Coronary artery (tissue), 2 donors: Measurements from ENCODE around the gene ARHGEF16.

Source experiments
- DNase-seq: peaks from one replicate; pipeline ENCODE4 v3.0.0-alpha.2; 2017; ENCODE audit warnings: low spot score
- H3K27ac ChIP-seq, 2 donors: fragments of 200-600 bp; sonication (generic); one replicate each; pipeline ENCODE4 v1.5.1; 2016 to 2019
- H3K4me3 ChIP-seq: fragments of 200-600 bp; sonication (generic); 2 replicates; pipeline ENCODE4 v1.5.1; 2016; ENCODE audit warnings: mild to moderate bottlenecking, moderate library complexity
- TF ChIP-seq, protein P1 (sequence below): fragments of 200-600 bp; sonication (generic); IDR thresholded peaks from one replicate; pipeline ENCODE4 v1.5.1; 2019; ENCODE audit warnings: antibody characterized with exemption

Gene ARHGEF16

DNA sequence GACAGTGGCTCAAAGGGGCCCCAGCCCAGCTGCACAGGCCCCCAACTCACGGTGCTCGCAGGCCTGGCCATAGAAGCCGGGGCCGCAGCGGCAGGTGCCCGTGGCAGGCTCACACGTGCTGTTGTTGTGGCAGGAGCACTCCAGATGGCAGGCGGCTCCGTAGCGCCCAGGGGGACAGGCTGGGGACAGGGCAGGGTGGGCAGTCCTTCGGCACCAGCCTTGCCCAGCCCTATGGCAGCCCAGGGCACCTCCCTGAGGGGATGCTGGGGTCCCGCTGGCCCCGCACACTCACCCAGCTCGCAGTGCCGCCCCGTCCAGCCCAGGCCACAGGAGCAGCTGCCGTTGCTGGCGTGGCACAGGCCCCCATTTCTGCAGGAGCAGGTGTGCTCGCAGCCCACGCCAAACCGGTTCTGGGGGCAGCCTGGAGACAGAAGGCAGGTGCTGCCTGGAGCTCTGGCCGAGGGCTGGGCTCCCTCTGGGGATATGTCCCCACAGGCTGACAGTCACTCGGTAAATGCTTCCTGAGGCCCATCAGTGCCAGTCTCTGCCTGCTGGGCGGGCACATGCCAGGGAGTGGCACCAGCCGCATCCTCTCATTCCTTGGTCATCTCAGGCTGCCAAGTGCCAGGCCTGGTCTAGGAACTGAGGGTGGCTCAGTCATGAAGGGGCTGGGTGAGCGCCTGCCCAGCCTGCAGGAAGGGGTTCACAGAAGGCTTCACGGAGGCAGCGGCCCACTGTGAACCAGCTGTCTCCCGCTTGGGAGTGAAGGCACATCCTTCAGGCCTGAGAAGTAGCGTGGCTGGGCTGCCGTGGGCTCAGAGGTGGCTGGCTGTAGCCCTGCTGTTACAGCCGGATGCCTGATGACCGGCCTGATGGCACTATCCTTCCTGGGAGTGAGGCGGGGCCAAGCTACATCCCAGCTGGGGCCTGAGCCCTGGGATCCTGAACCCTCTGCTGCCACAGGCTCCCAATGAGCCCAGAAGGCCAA, 40.1 kb downstream of the ARHGEF16 start:
- Histone ChIP-seq H3K4me3 (no peak overlapping the region), H3K27ac (no peak overlapping the region)
- DNase-seq = no peak
- TF ChIP-seq, protein P1, sequence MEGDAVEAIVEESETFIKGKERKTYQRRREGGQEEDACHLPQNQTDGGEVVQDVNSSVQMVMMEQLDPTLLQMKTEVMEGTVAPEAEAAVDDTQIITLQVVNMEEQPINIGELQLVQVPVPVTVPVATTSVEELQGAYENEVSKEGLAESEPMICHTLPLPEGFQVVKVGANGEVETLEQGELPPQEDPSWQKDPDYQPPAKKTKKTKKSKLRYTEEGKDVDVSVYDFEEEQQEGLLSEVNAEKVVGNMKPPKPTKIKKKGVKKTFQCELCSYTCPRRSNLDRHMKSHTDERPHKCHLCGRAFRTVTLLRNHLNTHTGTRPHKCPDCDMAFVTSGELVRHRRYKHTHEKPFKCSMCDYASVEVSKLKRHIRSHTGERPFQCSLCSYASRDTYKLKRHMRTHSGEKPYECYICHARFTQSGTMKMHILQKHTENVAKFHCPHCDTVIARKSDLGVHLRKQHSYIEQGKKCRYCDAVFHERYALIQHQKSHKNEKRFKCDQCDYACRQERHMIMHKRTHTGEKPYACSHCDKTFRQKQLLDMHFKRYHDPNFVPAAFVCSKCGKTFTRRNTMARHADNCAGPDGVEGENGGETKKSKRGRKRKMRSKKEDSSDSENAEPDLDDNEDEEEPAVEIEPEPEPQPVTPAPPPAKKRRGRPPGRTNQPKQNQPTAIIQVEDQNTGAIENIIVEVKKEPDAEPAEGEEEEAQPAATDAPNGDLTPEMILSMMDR = no peak

DNA sequence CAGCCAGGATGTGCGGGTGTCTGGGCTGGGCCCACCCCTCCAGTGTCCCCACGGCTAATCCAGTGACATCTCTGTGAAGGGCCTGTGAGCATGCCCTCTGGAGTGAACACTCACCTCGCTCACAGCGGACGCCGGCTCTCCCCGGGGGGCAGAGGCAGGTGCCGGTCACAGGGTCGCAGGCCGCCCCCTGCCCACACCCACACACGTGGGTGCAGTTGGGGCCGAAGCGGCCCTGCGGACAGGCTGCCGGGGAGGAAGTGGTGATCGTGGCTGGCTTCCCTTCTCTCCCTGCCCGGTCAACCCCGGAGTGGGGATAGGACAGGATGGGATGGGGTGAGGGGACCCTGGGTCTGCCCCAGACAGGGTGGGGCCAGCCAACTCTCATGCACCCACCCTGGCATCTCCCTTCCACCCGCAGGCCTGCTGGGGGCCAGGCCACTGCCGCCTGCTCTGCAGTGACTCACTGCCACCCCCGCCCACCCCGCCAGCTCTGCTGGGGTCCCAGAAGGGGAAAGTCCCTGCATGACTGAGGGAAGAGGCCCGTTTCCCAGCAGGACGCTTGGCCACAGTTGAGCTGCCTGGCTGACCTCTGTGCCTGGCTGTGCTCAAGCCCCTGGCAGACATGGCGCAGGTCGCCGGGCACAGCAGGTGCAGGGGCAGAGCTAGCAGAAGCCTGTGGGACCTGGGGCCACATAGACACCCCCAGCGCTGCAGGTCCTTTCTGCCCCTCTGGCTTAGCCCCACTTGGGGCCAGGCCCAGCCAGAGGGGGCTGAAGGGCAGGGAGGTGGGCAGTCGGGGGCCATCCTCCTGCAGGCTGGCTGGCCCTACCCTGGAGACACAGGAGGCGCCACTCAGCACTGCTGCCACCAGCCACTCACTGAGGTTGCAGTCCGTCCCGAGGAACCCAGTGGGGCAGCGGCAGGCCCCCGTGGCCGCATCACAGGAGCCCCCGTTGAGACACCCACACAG, 41.6 kb downstream of the ARHGEF16 start:
- Histone ChIP-seq H3K27ac (no peak overlapping the region), H3K4me3 (no peak overlapping the region)
- DNase-seq = no peak
- TF ChIP-seq, protein P1 = no peak

DNA sequence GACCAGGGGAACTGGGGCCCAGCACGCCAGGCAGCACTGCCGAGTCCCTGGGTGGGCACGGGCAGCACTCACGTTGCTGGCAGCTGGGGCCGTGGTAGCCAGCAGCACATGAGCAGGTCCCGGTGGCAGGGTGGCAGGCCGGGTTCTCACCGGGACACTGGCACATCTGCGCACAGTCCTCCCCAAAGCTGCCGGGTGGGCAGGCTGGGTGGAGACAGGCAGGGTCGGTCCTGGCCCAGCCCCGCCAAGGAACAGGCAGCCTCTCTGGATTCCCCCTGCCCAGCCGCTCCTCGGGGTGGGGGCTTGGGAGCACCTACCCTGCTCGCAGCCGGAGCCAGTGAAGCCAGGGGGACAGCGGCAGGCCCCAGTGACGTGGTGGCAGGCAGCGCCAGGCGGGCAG, 42.5 kb downstream of the ARHGEF16 start:
- DNase-seq = no peak
- H3K27ac ChIP-seq = no peak overlapping the region
- no peak overlapping the region for H3K4me3 ChIP-seq
- TF ChIP-seq, protein P1 = no peak

DNA sequence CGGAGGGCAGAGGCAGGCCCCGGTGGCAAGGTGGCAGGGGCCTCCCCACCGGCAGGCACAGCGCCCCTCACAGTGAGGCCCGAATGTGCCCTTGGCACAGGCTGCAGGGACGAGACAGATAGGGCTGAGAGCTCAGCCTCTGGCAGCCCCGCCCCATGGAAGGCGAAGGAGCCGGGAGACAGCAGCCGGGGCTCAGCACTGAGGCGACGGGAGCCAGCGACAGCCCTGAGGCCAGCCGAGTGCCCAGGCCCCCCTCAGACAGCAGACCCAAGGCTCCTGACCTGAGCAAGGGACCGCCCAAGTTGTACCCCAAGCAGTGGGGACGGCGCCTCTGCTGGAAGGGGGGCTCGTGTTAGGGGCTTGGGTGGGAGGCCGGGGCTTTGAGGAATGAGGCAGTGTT, 43.1 kb downstream of the ARHGEF16 start:
- DNase-seq = no peak
- TF ChIP-seq, protein P1 = no peak
- Histone ChIP-seq H3K4me3 (no peak overlapping the region), H3K27ac (no peak overlapping the region)

DNA sequence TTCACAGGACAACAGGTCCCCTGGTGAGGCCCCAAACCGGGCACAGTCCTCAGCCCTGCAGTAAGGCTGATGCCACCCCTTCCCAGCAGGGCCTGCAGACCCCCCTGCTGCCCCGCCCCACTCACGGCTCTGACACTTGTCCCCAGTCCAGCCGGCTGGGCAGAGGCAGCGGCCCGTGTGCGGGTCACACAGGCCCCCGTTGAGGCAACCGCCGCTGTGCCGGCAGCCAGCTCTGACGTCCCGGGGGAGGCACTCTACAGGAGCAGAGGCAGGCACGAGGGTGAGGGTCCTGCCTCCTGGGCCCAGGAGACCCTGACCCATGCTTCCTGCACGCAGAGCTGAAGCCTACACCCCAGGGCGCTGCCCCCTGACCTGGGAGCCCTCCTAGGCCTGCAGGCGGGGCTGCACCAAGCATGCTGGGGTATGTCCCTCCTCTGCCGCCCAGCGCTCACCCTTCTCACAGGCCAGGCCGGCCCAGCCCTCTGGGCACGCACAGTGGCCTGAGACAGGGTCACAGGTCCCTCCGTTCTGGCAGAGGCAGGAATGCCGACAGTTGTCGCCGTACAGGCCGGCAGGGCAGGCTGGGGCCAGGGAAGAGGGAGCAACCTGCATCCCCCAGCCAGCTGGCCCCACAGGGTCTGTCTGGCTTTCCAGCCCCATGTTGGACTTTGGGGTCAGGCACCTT, 43.9 kb downstream of the ARHGEF16 start:
- TF ChIP-seq, protein P1 = no peak
- Histone ChIP-seq H3K27ac (no peak overlapping the region), H3K4me3 (no peak overlapping the region)
- DNase-seq = no peak

DNA sequence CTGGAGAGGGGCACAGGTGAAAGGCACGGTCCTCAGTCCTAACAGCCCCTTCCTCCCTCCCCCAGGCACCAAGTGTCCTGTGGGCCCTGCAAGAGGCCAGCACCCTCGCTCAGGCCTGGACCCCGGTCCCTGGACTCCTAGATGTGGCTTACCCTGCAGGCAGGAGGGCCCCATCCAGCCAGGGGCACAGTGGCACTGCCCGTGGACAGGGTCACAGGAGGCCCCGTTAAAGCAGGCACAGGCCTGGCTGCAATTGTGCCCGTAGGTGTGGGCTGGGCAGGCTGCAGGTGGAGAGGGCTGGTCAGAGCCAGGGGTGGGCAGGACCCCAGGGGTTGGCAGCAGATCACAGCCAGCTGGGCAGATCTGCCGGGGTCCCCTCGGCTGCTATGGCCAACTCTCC, 44.5 kb downstream of the ARHGEF16 start:
- H3K4me3 ChIP-seq = no peak overlapping the region
- no peak for DNase-seq
- TF ChIP-seq, protein P1 = no peak

More for the DNA sequence above, 44.5 kb downstream of the ARHGEF16 start:
- no peak overlapping the region for H3K27ac ChIP-seq
